ENCODE results near the gene LRRK1. TPM values are rescaled to one million over a fixed set of nuclear protein-coding genes. Genes with fewer than 3 reads are reported as not detected.

Gene LRRK1
- total RNA-seq, 4 donors from 2014 or later, result 2.6 to 36.6 (median 13.1) TPM

- TF ChIP-seq CTCF (IDR thresholded peaks at IDR 0.05) (no peak), POLR2A (IDR thresholded peaks at IDR 0.05) (no peak)
- intact Hi-C loops (cut with DNase I; ENCODE audit: low total_unique reads), result no loop called here
- Histone ChIP-seq H3K4me1 (peaks cover 0 to 6% of the 10 kb centered on the region in 2 donors), H3K9me3 (no peaks in the 10 kb centered on the region), H3K36me3 (no peaks in the 10 kb centered on the region), H3K4me3 (no peak overlapping the region), H3K27ac (no peak overlapping the region), H3K27me3 (no peaks in the 10 kb centered on the region)
- no peak for DNase-seq
These were observed 199.5 kb downstream of the LRRK1 start for GRCh38 chr15:101118615-101119014.

- Histone ChIP-seq H3K4me3 (no peak overlapping the region), H3K4me1 (peaks cover 0 to 6% of the 10 kb centered on the region in 2 donors), H3K27ac (no peak overlapping the region), H3K27me3 (no peaks in the 10 kb centered on the region), H3K36me3 (no peaks in the 10 kb centered on the region), H3K9me3 (no peaks in the 10 kb centered on the region)
- no peak for DNase-seq
- no peak for TF ChIP-seq POLR2A (IDR thresholded peaks at IDR 0.05)
- TF ChIP-seq CTCF (IDR thresholded peaks at IDR 0.05), result no peak
- intact Hi-C loops (cut with DNase I; ENCODE audit: low total_unique reads), result no loop called here
These were observed 200.0 kb downstream of the LRRK1 start for GRCh38 chr15:101119181-101119580.

Other genes with a start within 250 kb of the LRRK1 start
- gene ALDH1A3, start 39.5 kb upstream of the LRRK1 start, total RNA-seq, result 10 to 100 TPM; 15.6 to 55.2 (median 26.4) TPM

All from uterus (tissue), 4 donors.